Prostate gland (tissue), 2 donors: ENCODE data around the gene FCHSD2.

Experiments
- POLR2A ChIP-seq: fragments of 450-650 bp; IDR thresholded peaks from one replicate; pipeline ENCODE4 v1.6.1; 2016; ENCODE audit warnings: antibody characterized with exemption, mild to moderate bottlenecking
- TF ChIP-seq, protein P1 (sequence below), 4 experiments: fragments of 200-600 bp in 2 of 4; fragments of 450-650 bp in 2 of 4; sonication (generic) in 2 of 4; IDR thresholded peaks; 1 replicate in 3 of 4; 2 replicates in 1 of 4; pipeline ENCODE4 v1.5.1; 2016 to 2019; ENCODE audit warnings: antibody characterized with exemption in 4 of 4, mild to moderate bottlenecking in 2 of 4, moderate library complexity in 2 of 4

DNA sequence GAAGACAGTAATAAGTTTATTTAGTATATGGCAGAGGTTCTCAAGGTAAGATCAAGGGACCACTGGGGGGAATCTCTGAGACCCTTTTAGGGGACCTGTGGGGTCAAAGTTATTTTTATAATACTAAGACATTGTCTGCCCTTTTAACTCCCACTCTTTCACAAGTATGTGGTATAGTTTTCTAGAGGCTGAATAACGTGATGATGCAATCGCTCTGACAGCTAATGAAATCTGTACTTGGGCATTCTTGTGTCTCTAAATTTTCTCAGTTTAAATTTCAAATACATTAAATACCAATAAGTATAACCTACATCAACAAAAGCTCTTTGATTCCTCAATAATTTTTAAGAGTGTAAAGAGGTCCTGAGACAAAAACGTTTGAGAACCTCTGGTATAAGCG, 180.0 kb downstream of the FCHSD2 start:
- TF ChIP-seq, protein P1, sequence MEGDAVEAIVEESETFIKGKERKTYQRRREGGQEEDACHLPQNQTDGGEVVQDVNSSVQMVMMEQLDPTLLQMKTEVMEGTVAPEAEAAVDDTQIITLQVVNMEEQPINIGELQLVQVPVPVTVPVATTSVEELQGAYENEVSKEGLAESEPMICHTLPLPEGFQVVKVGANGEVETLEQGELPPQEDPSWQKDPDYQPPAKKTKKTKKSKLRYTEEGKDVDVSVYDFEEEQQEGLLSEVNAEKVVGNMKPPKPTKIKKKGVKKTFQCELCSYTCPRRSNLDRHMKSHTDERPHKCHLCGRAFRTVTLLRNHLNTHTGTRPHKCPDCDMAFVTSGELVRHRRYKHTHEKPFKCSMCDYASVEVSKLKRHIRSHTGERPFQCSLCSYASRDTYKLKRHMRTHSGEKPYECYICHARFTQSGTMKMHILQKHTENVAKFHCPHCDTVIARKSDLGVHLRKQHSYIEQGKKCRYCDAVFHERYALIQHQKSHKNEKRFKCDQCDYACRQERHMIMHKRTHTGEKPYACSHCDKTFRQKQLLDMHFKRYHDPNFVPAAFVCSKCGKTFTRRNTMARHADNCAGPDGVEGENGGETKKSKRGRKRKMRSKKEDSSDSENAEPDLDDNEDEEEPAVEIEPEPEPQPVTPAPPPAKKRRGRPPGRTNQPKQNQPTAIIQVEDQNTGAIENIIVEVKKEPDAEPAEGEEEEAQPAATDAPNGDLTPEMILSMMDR (IDR thresholded peaks at IDR 0.05), result no peak
- no peak for TF ChIP-seq POLR2A
